HG03460 (cell line): ENCODE measurements around the gene ZNF692.
"Not testable (repeated sequence)": the region's sequence is repeated elsewhere in the genome, so short reads cannot be mapped to it uniquely, and the experiment has no call there.

ENCODE experiments used
- ATAC-seq: cut with Tn5 transposase; IDR thresholded peaks from one replicate; pipeline ENCODE4 v1.9.1; 2021; ENCODE audit not compliant: unreplicated experiment

Gene ZNF692

DNA sequence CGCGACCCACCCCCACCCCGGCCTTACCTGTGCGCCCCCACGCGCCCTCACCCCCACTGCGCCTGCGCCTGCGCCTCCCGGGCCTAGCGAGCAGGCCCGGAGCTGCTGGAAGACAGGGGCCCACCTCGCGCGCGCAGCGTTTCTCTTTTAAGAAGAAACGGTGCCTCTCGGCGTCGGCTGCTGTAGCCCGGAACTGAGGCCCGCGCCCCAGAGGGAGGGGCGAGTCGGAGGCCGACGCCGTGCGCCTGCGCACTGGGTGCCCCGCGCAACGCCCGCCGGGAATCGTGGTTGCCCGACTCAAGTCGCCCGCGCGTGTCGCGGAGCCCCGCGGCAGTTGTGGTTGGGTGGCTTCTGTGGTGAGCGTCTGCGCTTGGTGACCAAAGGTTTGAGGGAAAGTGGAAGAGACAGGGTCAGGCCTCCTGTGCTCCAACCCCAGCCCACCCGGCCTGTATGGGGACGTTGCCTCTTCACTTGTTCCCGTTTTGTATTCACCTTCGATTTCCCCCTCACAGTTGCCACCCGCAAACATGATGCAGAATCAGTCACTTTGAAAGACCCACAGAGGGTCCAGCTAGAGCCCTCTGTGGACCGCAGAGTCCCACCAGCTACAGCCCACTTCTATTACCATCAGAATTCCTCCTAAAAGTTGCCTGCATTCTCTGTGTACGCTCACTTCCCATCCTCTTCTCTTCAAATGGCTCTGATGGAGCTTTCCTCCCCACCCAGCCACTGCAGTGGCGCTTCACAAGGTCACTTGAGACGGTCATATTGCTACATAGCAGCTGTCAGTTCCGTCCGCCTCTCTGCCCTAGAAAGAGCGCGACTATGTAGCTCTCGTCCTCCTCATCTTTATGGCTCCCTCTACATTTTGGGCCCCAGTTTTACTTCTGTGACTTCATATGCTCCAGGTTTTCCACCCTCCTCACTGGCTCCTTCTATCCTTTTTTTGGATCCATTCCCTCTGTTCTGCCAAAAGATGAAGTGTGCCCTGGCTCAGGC lies at the start of gene ZNF692:
Gene ZNF692, minus strand, starts transcription at position 195 of the 999 bp plus-strand sequence. CDS start 776 bp downstream, outside the sequence.
- ATAC-seq, result peak; percentile 73

DNA sequence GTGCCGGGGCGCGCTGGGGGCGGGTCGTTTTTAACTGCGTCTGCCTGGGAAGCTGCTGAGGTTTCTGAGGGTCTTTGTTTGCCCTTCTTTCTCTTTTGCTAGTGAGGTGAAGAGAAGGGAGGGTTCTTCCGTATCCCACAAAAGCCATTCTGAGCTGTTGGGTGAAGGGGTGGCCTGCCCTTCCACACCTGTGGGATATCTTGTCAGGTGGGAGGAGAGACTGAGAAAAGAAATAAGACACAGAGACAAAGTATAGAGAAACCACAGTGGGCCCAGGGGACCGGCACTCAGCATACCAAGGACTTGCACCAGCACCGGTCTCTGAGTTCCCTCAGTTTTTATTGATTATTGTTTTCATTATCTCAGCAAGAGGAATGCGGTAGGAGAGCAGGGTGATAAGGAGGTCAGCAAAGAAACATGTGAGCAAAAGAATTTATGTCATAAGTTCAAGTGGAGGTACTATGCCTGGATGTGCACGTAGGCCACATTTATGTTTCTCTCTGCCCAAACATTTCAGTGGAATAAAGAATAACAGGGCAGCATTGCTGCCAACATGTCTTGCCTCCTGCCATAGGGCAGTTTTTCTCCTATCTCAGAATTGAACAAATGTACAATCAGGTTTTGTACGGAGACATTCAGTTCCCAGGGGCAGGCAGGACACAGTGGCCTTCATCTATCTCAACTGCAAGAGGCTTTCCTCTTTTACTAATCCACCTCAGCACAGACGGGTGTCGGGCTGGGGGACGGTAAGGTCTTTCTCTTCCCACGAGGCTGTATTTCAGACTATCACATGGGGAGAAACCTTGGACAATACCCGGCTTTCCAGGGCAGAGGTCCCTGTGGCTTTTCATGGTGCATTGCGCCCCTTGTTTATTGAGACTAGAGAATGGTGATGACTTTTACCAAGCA lies 48.1 kb upstream of the ZNF692 start:
- peak; percentile 23 for ATAC-seq

DNA sequence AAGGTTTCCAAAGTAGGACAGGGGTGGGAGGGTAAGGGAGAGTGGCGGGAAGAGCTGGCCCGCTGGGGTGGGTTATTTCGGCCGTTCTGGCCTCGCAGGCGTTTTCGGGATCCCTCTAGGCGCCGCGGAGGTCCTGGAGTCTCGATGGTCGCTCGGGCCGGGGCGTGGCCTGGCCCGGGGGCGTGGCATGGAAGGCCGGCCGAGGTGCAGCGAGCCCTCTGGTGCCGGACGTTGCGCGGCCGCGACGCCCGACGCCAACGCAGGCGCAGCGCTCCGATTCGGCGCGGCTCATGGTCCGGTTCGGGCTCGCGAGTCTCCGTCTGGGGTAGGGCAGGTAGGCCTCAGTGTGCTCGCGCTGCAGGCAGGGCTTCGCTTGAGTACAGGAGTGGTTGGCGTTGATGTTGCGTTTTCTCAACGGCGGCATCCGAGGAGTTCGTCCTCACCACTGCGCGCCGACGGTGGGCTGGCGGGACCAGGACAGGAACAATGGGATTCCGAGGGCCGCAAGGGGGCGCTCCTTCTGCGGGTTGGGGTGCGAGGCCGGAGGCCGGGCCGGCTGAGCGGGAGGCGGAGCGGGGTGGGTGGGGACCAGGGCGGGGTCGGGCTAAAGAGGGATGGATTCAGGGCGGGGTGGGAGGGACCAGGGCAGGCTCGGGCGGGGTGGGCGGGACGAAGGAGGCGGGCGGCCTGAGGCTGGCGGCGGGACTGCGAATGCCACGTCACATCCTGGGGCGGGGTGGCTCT lies 47.3 kb upstream of the ZNF692 start, which contains the start of gene PGBD2:
Gene PGBD2, plus strand, starts transcription at position 227 of the 744 bp plus-strand sequence. CDS start 7,628 bp downstream, outside the sequence.
- peak; percentile 92 for ATAC-seq

- peak; percentile 1 for ATAC-seq
These were observed 46.8 kb upstream of the ZNF692 start for GRCh38 chr1:248905662-248906008.

DNA sequence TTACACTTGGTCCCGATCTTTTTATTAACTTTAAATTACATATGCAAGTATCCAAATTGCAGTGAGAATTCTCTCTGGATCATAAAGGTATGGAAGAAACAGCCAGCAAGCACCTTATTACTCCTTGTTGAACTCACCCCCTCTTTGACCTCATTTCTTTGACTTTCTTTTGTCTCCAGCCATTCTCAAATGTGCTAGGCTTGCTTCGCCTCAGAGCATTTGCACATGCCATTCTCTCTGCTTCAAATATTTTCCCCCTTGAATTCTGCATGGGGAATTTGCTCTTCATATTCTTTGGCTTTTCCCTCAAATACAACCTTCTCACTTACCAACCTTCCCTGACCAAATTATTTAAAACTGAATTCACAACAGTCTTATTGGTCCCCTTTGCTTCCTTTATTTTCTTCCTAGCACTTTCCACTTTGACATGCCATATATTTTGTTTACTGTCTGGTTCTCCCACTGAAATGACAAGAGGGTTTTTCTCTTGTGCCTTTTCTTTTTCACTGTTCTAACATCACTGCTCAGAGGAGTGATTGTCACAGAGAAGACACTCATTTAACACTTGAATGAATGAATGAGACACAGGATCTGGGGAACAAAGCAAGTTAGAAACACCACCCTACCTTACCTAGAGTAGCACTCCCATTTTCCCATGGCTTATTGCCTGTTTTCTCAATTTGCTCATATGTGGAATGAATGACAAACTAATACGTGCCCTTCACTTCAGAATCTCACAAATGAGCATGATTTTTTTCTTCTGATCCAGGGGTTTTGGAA lies 45.7 kb upstream of the ZNF692 start:
- no peak for ATAC-seq

GRCh38 chr1:248901578-248901977 lies 42.7 kb upstream of the ZNF692 start:
- no peak for ATAC-seq

GRCh38 chr1:248900637-248901036 lies 41.8 kb upstream of the ZNF692 start:
- no peak for ATAC-seq

GRCh38 chr1:248897412-248898337 lies 38.8 kb upstream of the ZNF692 start:
- no peak for ATAC-seq

- ATAC-seq, result no peak
These were observed 36.0 kb upstream of the ZNF692 start for GRCh38 chr1:248894837-248895236.

- ATAC-seq, result no peak
These were observed 33.7 kb upstream of the ZNF692 start for GRCh38 chr1:248892590-248892989.

DNA sequence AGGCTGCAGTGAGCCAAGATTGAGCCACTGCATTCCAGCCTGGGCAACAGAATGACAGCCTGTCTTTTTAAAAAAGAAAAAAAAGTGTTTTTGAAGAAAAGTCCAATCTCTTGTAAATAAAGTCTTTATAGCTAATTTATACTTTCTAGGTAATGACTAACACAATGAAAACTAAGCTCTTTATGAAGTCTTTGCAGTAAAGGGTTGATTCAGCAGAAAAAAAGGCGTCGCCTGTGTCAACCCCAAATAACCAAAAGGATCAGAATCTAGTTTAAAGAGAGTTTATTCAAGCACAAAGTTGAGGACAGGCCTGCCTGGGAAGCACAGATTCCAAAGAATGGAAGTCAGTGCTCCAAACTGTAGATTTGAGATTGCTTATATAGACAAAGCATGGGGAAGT lies 32.9 kb upstream of the ZNF692 start:
- ATAC-seq, result no peak

GRCh38 chr1:248890549-248891498 lies 31.9 kb upstream of the ZNF692 start:
- ATAC-seq, result no peak

- not testable (repeated sequence) for ATAC-seq
These were observed 31.0 kb upstream of the ZNF692 start for GRCh38 chr1:248889914-248890243.

- no peak for ATAC-seq
These were observed 27.5 kb upstream of the ZNF692 start for GRCh38 chr1:248886237-248886895.

DNA sequence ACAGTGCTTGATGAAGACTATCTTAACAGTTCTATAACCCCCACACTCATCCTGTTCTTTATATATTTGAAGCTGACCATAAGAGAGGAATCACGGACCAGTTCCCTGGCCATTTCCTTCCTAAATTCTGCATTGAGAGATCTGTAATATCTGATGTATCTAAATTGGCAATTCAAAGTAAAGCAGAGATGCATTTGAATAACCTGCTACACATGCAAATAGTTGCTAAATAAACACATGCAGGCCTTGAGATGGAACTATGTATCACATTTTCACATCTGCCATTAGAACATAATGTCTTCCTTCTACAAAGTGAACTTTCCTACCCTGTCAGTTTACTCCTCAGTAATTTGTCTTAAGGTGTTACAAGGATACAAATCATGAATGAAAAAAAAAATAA lies 26.8 kb upstream of the ZNF692 start:
- ATAC-seq, result no peak

DNA sequence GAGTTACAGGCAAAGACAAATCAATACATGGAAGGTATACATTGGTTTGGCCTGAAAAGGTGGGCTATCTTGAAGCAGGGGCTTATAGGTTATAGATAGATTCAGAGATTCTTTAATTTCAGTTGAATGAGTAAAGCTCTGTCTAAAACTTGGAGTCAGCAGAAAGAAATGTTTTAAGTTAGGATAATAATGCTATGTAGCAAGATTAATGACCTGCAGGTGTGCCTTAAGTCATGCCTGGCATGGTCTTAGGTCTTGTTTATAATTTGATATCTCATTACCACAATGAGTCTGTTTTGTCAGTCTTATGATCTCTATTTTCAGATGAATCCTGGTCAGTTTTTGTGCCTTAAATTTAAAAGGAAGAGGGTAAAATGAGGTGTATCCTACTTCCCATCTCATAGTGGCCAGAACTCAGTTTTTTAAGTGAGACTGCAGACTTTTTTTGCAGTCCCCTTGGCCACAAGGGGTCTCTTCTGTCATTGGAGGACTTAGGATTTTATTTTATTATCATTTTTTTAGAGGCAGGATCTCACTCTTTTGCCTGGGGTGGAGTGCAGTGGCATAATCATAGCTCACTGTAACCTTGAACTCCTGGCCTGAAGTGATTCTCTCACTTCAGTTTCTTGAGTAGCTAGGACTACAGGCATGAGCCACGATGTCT lies 25.9 kb upstream of the ZNF692 start:
- ATAC-seq, result no peak

DNA sequence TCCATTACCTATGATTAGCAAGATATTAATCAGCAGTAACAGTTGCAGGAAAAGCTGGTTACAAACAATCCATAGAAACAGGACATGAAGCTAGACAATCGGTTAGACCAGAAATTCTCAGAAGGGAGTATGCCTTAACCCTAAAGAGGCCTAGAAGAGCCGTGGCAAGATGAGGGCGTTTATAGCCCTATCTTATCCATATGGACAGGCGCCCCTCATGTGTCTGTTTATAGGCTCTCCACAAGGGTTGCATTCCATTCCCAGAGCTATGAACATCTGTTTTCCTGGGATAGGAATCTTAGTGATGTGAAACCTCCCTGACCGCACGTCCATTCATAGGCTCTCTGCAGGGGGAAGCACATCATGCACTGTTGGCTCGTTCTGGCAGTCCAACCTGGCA lies 23.5 kb upstream of the ZNF692 start:
- not testable (repeated sequence) for ATAC-seq
